H4 (cell line): ENCODE results near the gene NAB2. TPM values are rescaled to one million over a fixed set of nuclear protein-coding genes. Genes with fewer than 3 reads are reported as not detected.
"Not testable (repeated sequence)": the region's sequence is repeated elsewhere in the genome, so short reads cannot be mapped to it uniquely, and the experiment has no call there.

Experiments
- DNase-seq: peaks from one replicate; pipeline ENCODE4 v3.0.0-alpha.2; 2015; ENCODE audit warnings: low spot score
- total RNA-seq: library from RNA; depleted of rRNA; stranded (reverse); fragments of >200 nt; shearing (Covaris generic); gene quantifications from 2 replicates; pipeline ENCODE4 v1.2.3, GENCODE V29; 2014; rRNA removed

NAB2 gene
- total RNA-seq = 16.5 and 20.2 TPM in 2 replicates

- DNase-seq = peak; percentile 93
These were observed at the start of gene NAB2 for GRCh38 chr12:57088354-57089270. Gene NAB2, plus strand, starts transcription at chr12:57089114. Its CDS starts 158 bp downstream, at chr12:57089272.

DNA sequence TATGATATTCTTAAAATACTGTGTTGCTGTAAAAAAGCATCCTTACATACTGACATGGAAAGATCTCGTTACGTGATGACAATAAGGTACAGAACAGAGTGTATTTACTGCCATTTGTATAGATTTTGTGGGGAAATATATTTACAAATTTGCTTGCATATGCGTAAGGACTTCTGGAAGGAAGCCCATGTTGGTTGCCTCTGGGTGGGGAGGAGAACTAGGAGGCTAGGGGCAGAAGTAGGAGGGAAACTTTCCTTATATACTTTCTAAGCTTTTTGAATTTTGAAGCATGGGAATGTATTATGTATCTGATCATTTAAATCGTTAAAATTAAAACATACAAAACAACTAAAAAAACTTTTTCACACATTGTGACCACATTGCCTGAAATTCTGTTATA is 48.7 kb upstream of the NAB2 start:
- DNase-seq = no peak

GRCh38 chr12:57040750-57041149 is 48.2 kb upstream of the NAB2 start:
- DNase-seq = no peak

GRCh38 chr12:57042695-57043094 is 46.2 kb upstream of the NAB2 start:
- DNase-seq = no peak

GRCh38 chr12:57044468-57044867 is 44.4 kb upstream of the NAB2 start:
- no peak for DNase-seq

DNA sequence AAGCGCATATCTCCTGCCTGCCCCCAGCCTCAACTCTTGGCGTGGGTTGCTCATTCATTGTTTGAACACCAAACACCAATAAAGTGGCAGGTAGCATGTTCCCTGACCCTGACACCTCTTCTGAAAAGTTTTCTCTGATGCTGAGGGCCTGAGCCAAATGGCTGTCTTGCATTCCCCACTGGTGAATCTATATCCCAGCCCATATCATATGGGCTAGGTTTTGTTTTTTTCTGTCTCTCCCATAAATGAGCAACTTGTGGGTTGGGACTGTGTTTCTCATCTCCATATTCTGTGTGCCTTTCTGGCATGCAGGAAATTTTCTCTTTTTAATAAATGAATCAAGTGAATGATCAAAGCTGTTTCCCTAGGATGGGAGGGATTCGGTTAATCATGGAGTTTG is 44.0 kb upstream of the NAB2 start:
- DNase-seq = no peak

DNA sequence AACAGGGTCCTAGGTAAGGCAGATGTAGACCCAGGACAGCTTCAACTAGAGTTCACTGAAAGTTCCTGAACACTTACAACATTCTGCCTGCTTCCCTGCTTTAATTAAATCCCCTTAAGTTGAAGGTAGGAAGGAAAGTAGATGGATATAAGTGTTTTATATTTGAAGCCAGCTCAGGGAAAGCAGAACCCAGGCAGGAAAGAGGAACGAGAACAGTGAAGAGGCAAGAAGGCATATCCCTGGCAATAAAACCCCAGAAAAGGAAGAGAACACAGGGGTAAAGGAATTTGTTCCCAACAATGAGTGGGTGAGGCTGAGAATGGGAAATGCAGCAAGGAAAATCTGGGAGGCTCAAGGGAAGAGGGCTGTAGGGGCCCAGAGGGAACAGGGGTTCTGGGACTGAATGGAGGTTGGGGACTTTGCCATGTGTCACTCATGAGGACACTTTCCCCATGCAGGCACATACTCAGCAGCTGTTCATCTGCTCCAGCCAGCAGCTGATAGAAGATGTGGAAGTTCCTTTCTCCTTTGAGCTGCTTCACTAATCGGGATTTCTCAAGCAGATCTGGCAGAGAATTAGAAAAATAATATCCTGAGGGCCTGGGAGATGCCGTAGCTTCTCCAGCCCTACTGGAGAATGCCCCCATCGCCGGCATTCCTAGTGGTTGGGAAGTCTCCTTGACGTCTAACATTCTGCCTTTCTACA is 42.7 kb upstream of the NAB2 start:
- DNase-seq = no peak

- DNase-seq = no peak
These were observed 41.7 kb upstream of the NAB2 start for GRCh38 chr12:57046947-57047890.

DNA sequence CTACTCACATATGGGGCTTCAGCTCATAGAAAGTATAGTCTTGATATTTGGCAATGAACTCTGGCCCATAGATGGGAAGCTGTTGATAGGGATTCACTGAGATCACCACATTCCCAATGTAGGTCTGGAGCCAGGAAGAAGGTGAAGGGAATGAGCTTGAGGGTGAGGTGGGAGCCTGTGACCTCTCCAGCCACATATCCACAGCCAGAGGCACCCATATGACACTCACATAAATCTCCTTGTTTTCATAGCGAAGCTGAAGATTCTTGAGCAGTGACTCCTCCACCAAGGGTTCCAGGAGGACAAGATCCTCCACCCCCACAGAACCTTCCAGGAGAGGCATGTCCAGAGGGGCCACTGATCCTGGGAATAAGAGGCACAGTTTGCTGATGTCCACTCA is 40.9 kb upstream of the NAB2 start:
- DNase-seq = no peak

GRCh38 chr12:57048423-57049118 is 40.3 kb upstream of the NAB2 start:
- DNase-seq = no peak

- DNase-seq = no peak
These were observed 39.8 kb upstream of the NAB2 start for GRCh38 chr12:57049119-57049446.

GRCh38 chr12:57049890-57050289 is 39.0 kb upstream of the NAB2 start, which contains the start of gene MYO1A:
Gene MYO1A, minus strand, starts transcription at chr12:57050129. Its CDS starts 1,806 bp downstream, at chr12:57048323.
- no peak for DNase-seq

DNA sequence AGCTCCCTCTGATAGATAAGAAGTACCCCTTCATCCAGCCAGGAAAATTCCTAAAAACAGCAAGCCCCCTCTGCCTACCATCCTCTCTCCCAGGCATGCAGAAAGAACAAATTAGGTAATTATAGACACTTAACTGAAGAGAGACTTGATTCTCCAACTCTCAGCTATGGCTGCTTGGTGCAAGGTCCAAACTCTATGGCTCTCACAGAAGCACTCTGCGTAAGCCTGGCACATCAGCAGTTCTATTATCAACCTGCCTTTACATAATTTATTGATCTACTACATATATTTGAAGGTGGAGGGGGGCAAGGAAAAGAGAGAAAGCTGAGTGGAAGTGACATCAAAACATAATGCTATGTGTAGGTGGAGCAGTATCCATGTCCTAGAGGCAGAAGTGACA is 37.9 kb upstream of the NAB2 start:
- no peak for DNase-seq

DNA sequence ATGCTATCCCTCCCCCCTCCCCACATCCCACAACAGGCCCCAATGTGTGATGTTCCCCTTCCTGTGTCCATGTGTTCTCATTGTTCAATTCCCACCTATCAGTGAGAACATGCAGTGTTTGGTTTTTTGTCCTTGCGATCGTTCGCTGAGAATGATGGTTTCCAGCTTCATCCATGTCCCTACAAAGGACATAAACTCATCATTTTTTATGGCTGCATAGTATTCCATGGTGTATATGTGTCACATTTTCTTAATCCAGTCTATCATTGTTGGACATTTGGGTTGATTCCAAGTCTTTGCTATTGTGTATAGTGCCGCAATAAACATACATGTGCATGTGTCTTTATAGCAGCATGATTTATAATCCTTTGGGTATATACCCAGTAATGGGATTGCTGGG is 35.8 kb upstream of the NAB2 start:
- DNase-seq = not testable (repeated sequence)

DNA sequence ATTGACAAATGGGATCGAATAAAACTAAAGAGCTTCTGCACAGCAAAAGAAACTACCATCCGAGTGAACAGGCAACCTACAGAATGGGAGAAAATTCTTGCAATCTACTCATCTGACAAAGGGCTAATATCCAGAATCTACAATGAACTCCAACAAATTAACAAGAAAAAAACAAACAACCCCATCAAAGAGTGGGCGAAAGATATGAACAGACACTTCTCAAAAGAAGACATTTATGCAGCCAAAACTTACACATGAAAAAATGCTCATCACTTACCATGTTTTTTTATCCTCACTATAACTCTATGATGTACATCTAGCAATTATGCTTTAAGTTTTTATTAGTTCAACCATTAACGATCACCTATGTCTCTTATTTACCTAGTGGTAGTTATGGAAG is 35.0 kb upstream of the NAB2 start:
- DNase-seq = not testable (repeated sequence)

DNA sequence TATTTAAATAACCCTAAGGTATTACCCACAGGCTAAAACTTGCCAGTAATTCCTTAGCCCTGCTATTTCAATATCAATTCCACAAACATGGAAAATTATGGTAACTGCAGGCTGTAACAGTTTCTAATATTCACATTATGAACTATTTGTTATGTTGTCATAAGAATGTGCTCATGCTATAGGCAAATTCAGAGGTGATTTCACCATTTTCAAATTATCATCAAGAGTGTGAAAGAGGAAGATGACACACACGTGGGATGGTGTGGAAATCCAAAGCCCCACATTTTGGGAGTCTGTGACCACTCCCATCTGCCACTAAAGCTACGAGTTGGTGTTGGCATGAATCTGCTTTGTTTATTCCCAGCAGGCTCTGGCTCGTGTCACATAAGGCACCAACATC is 33.1 kb upstream of the NAB2 start:
- no peak for DNase-seq

- no peak for DNase-seq
These were observed 31.7 kb upstream of the NAB2 start for GRCh38 chr12:57057067-57057751.

DNA sequence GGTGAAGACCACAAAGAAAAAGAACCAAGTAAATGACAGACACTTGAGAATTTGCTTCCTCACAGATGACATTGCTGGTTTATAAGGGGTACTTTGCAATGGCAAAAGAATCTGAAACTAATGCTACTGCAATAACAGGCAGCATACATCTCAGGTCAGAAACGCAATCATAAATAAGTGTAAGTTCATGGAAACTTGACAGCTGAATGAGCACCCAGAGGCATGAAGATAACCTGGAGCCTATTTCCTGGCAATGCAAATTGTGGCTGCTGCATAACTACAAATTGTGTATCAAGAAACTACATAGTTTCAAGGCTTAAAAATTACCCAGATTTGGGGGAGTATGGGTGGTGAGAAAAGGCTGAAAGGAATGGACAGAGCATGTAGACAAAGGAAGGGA is 30.5 kb upstream of the NAB2 start:
- no peak for DNase-seq

- DNase-seq = no peak
These were observed 24.8 kb upstream of the NAB2 start for GRCh38 chr12:57063991-57064685.

DNA sequence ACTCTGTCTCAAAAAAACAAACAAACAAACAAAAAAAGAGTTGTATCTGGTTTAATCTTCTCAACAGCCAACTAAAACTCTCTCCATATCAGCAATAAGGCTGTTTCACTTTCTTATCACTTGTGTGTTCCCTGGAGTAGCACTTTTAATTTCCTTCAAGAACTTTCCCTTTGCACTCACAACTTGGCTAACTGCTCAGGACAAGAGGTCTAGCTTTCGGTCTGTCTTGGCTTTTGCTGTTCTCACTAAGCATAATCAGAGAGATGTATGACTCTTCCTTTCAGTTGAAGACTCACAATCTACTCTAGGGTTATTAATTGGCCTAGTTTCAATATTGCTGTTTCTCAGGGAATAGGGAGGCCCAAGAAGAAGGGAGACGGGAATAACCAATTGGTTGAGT is 22.7 kb upstream of the NAB2 start:
- DNase-seq = no peak
